ENCODE results near the gene IL20.

GRCh38 chr1:206908038-206908437 is 42.6 kb downstream of the IL20 start:
- TF ChIP-seq CTCF (IDR thresholded peaks at IDR 0.05): no peak
- TF ChIP-seq POLR2A (IDR thresholded peaks at IDR 0.05): no peak

Measured in testis (tissue), 2 donors.